ENCODE measurements around the gene WAC. TPM values are rescaled to one million over a fixed set of nuclear protein-coding genes. Genes with fewer than 3 reads are reported as not detected.

WAC gene
- total RNA-seq, 2 donors from 2014 or later, result 75.4 to 94.1 TPM

DNA sequence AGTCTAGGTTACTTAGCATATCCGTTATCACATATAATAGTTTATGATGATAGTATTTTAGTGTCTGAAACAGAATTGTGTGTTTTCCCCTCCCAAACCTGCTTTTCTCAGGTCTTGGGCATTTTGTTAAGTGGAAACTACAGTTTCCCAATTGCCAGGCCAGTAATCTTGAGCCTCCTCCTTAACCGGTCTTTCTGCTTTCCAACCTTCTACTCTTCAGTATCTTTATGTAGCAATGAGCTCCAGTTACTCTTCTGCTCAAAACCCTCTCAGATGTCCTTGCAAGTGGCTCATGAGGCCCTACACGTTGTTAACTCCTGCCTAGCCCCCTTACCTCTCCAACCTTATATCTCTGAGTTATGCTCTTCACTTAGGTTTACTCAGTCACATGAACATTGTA is 22.0 kb downstream of the WAC start:
- H3K4me3 ChIP-seq, result no peak overlapping the region

DNA sequence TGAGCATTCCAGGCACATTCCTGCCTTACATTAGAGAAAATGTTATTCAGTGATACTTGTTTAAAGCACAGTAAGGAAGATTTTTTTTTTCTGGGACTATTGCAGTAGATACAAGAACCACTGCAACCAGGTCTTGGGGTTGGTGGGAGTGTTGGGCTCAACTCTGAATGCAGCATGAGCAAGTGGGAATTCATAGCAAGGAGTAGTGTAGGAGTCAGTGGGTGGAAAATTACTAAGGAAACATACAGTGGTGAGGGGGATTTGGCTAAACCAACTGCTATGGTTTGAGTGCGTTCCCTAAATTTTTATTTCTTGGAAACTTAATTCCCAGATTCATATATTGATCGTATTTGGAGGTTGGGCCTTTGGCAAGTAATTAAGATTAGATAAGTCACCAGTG is 22.4 kb downstream of the WAC start:
- Histone ChIP-seq H3K9me3 (no peaks in the 10 kb centered on the region), H3K27me3 (no peaks in the 10 kb centered on the region), H3K27ac (no peak overlapping the region), H3K4me3 (no peak overlapping the region), H3K4me1 (peaks cover 0 to 69% of the 10 kb centered on the region in 2 donors), H3K36me3 (peaks cover 6% of the 10 kb centered on the region)
- no peak for DNase-seq (ENCODE audit: low spot score)
- TF ChIP-seq, protein P1, sequence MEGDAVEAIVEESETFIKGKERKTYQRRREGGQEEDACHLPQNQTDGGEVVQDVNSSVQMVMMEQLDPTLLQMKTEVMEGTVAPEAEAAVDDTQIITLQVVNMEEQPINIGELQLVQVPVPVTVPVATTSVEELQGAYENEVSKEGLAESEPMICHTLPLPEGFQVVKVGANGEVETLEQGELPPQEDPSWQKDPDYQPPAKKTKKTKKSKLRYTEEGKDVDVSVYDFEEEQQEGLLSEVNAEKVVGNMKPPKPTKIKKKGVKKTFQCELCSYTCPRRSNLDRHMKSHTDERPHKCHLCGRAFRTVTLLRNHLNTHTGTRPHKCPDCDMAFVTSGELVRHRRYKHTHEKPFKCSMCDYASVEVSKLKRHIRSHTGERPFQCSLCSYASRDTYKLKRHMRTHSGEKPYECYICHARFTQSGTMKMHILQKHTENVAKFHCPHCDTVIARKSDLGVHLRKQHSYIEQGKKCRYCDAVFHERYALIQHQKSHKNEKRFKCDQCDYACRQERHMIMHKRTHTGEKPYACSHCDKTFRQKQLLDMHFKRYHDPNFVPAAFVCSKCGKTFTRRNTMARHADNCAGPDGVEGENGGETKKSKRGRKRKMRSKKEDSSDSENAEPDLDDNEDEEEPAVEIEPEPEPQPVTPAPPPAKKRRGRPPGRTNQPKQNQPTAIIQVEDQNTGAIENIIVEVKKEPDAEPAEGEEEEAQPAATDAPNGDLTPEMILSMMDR (IDR thresholded peaks at IDR 0.05), result no peak

More for the DNA sequence above, 22.0 kb downstream of the WAC start:
- no peaks in the 10 kb centered on the region for H3K27me3 ChIP-seq
- H3K9me3 ChIP-seq, result no peaks in the 10 kb centered on the region
- H3K36me3 ChIP-seq, result peaks cover 9% of the 10 kb centered on the region
- DNase-seq (ENCODE audit: low spot score), result no peak
- TF ChIP-seq, protein P1 (IDR thresholded peaks at IDR 0.05), result no peak
- peaks cover 0 to 68% of the 10 kb centered on the region in 2 donors for H3K4me1 ChIP-seq
- no peak overlapping the region for H3K27ac ChIP-seq

DNA sequence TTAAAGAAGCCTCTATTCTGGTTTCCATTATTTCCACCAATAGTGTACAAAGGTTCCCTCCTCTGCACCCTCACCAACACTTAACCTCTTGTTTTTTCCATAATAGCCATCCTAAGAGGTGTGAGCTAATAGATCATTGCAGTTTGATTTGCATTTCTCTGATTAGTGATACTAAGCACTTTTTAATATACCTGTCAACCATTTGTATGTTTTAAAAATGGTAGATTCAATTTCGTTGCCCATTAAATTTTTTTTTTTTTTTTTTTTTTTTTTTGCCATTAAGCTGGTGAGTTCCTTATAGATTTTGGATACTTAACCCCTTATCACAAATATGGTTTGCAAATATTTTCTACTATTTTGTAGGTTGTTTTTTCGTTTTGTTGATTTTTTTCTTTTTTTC is 23.2 kb downstream of the WAC start:
- DNase-seq (ENCODE audit: low spot score), result no peak
- no peak overlapping the region for H3K27ac ChIP-seq
- no peak overlapping the region for H3K4me3 ChIP-seq
- no peaks in the 10 kb centered on the region for H3K9me3 ChIP-seq
- H3K4me1 ChIP-seq, result peaks cover 0 to 69% of the 10 kb centered on the region in 2 donors
- no peaks in the 10 kb centered on the region for H3K27me3 ChIP-seq
- H3K36me3 ChIP-seq, result peaks cover 6% of the 10 kb centered on the region
- TF ChIP-seq, protein P1 (IDR thresholded peaks at IDR 0.05), result no peak

DNA sequence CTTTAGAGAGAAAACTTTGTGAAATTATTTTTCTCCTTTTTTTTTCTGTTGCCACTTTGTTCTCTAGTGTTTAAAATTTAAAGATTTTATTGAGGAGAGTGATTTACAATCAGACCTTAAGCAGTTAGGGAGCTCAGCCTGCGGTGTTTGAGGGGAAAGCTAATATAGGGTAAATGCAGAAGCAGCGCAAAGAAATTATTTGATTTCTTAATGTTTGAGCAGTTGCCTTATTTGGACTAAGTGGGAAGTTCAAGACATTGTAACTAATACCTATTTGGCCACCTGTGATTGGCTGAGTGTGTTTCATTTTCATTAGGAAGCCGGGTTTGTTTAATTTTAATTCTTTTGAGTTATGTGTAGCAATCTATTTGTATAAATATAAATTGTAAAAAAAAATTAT is 25.3 kb downstream of the WAC start:
- Histone ChIP-seq H3K4me1 (peaks cover 0 to 61% of the 10 kb centered on the region in 2 donors), H3K9me3 (no peaks in the 10 kb centered on the region), H3K36me3 (peaks cover 6% of the 10 kb centered on the region), H3K4me3 (no peak overlapping the region), H3K27ac (no peak overlapping the region), H3K27me3 (no peaks in the 10 kb centered on the region)
- DNase-seq (ENCODE audit: low spot score), result no peak
- TF ChIP-seq, protein P1 (IDR thresholded peaks at IDR 0.05), result no peak

DNA sequence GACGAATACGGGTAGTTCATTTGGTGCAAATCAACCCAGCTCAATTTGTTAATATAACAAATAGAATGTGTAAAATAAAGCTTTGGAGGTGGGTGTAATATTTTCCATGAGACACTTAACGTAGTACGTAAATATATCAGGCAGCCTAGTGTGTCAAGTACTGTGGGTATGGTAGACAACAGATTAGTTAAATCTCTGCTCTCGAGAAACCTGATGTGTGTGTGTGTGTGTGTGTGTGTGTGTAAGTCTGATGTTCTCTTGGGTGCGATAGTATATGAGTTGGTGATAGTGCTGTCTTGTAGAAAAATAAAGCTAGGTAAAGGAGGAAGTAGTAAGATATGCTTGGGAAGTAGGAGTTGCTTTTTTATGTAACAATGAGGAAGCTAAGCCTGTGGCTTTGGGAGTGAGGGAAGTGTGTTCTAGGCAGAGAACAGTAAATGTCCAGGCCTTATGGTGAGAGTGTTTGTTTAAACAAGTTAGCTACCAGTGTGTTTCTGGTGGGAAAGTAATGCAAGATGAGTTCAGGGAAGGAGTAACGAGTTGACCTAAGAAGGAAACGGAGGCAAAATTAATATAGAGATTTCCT is 26.1 kb downstream of the WAC start:
- Histone ChIP-seq H3K4me3 (no peak overlapping the region), H3K4me1 (peaks cover 0 to 61% of the 10 kb centered on the region in 2 donors), H3K27ac (no peak overlapping the region), H3K27me3 (no peaks in the 10 kb centered on the region), H3K9me3 (no peaks in the 10 kb centered on the region), H3K36me3 (peaks cover 6% of the 10 kb centered on the region)
- no peak for DNase-seq (ENCODE audit: low spot score)
- TF ChIP-seq, protein P1 (IDR thresholded peaks at IDR 0.05), result no peak

DNA sequence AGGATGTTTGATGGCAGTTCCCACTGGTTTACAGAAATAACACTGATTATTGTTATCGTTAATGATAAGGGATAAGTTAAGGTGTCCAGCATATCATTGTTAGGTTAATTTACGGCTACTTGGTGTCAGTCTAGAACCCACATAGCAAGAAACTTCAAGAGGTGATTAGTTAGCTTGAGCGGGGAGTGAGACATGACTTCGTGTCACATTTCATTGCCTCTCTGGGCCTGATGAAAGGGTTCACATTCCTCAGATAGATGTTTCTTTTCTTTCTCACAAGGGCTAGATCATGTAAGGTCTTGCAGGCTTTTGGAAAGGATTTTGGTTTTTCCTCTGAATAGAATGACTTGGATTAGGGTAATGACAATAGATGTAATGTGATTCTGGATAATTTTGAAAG is 26.7 kb downstream of the WAC start:
- H3K4me3 ChIP-seq, result no peak overlapping the region
- H3K36me3 ChIP-seq, result peaks cover 5% of the 10 kb centered on the region
- TF ChIP-seq, protein P1 (IDR thresholded peaks at IDR 0.05), result no peak
- no peaks in the 10 kb centered on the region for H3K9me3 ChIP-seq
- H3K4me1 ChIP-seq, result peaks cover 0 to 67% of the 10 kb centered on the region in 2 donors
- no peak overlapping the region for H3K27ac ChIP-seq
- DNase-seq (ENCODE audit: low spot score), result no peak
- no peaks in the 10 kb centered on the region for H3K27me3 ChIP-seq

Measured in right atrium auricular region (tissue), 2 donors.